Measurements from ENCODE around the gene CLEC4F. TPM values are rescaled to one million over a fixed set of nuclear protein-coding genes. Genes with fewer than 3 reads are reported as not detected.

CLEC4F gene
- total RNA-seq, 2 experiments from 2014 or later = not detected

DNA sequence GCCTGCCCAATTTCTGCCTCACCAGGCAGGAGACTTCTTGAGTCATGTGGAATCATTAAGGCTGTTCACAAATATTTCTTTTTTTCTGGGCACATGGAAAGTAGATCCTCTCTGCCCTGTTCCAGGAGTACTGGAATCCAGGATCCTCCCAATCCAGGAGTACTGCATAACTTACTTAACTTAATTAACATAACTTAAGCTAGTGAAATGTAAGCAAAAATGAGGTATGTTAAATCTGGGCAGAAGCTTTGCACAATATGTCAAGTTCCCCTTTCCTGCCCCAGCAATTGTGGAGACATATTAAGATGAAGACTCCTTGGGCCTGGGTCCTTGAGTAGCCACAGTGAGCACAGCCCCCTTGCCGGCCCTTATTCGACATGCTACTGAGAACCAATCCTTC lies 12.0 kb upstream of the CLEC4F start:
- ChIA-PET POLR2A (no interaction called here), CTCF (no interaction called here)
- no peak for TF ChIP-seq CTCF (IDR thresholded peaks at IDR 0.05)
- H3K27ac ChIP-seq (ENCODE audit: low read depth in 1 of 2, low read length in 2 of 2) = no peak overlapping the region
- no peaks in the 10 kb centered on the region for H3K36me3 ChIP-seq (ENCODE audit: insufficient read depth, low read length)
- no peaks in the 10 kb centered on the region for H3K9me3 ChIP-seq (ENCODE audit: control insufficient read depth in 1 of 2, insufficient read depth in 1 of 2, low read length in 2 of 2)
- DNase-seq = no peak
- no peaks in the 10 kb centered on the region for H3K4me1 ChIP-seq (ENCODE audit: insufficient read depth, low read length)
- Mint-ChIP-seq H3K27ac (no peak overlapping the region), H3K4me1 (ENCODE audit: low read depth) (no peaks in the 10 kb centered on the region), H3K36me3 (ENCODE audit: low read depth) (no peaks in the 10 kb centered on the region), H3K27me3 (peaks cover 5% of the 10 kb centered on the region), H3K9me3 (no peaks in the 10 kb centered on the region), H3K4me3 (no peak overlapping the region)
- no peaks in the 10 kb centered on the region for H3K27me3 ChIP-seq (ENCODE audit: control insufficient read depth in 1 of 2, insufficient read depth in 2 of 2, low read length in 2 of 2)
- ATAC-seq (ENCODE audit: poor library complexity) = no peak
- intact Hi-C loops (cut with DNase I, micrococcal nuclease) = no loop called here
- H3K4me3 ChIP-seq (ENCODE audit: low read length) = no peak overlapping the region

GRCh38 chr2:70831861-70832260 lies 11.5 kb upstream of the CLEC4F start:
- no peak for TF ChIP-seq CTCF (IDR thresholded peaks at IDR 0.05)
- Histone ChIP-seq H3K27ac (ENCODE audit: low read depth in 1 of 2, low read length in 2 of 2) (no peak overlapping the region), H3K9me3 (ENCODE audit: control insufficient read depth in 1 of 2, insufficient read depth in 1 of 2, low read length in 2 of 2) (no peaks in the 10 kb centered on the region), H3K27me3 (ENCODE audit: control insufficient read depth in 1 of 2, insufficient read depth in 2 of 2, low read length in 2 of 2) (no peaks in the 10 kb centered on the region), H3K36me3 (ENCODE audit: insufficient read depth, low read length) (no peaks in the 10 kb centered on the region), H3K4me1 (ENCODE audit: insufficient read depth, low read length) (no peaks in the 10 kb centered on the region), H3K4me3 (ENCODE audit: low read length) (no peak overlapping the region)
- Mint-ChIP-seq H3K4me3 (no peak overlapping the region), H3K36me3 (ENCODE audit: low read depth) (no peaks in the 10 kb centered on the region), H3K27ac (no peak overlapping the region), H3K4me1 (ENCODE audit: low read depth) (no peaks in the 10 kb centered on the region), H3K9me3 (no peaks in the 10 kb centered on the region), H3K27me3 (peaks cover 5% of the 10 kb centered on the region)
- DNase-seq = no peak
- ChIA-PET POLR2A (no interaction called here), CTCF (no interaction called here)
- intact Hi-C loops (cut with DNase I, micrococcal nuclease) = no loop called here
- ATAC-seq (ENCODE audit: poor library complexity) = no peak

- POLR2A ChIA-PET = no interaction called here
- Mint-ChIP-seq H3K36me3 (ENCODE audit: low read depth) (no peaks in the 10 kb centered on the region), H3K4me1 (ENCODE audit: low read depth) (no peaks in the 10 kb centered on the region), H3K27me3 (peaks cover under 1% of the 10 kb centered on the region), H3K9me3 (no peaks in the 10 kb centered on the region), H3K4me3 (no peak overlapping the region), H3K27ac (no peak overlapping the region)
- CTCF ChIA-PET = interaction anchor here (0.7 kb wide), 1 partner anchor 11 kb away, joined by 3 read pairs; no protein-coding TSS in a partner anchor
- ATAC-seq (ENCODE audit: poor library complexity) (no peak), DNase-seq (no peak)
- no peaks in the 10 kb centered on the region for H3K27me3 ChIP-seq (ENCODE audit: control insufficient read depth in 1 of 2, insufficient read depth in 2 of 2, low read length in 2 of 2)
- no peak for TF ChIP-seq CTCF (IDR thresholded peaks at IDR 0.05)
- intact Hi-C loops (cut with DNase I, micrococcal nuclease) = no loop called here
- H3K4me3 ChIP-seq (ENCODE audit: low read length) = no peak overlapping the region
- no peak overlapping the region for H3K27ac ChIP-seq (ENCODE audit: low read depth in 1 of 2, low read length in 2 of 2)
- no peaks in the 10 kb centered on the region for H3K9me3 ChIP-seq (ENCODE audit: control insufficient read depth in 1 of 2, insufficient read depth in 1 of 2, low read length in 2 of 2)
- H3K36me3 ChIP-seq (ENCODE audit: insufficient read depth, low read length) = no peaks in the 10 kb centered on the region
- H3K4me1 ChIP-seq (ENCODE audit: insufficient read depth, low read length) = no peaks in the 10 kb centered on the region
These were observed 10.0 kb upstream of the CLEC4F start for GRCh38 chr2:70830366-70830765.

All from CD4-positive, alpha-beta T cell (primary cell).